Esophagus squamous epithelium (tissue), 5 donors: Measurements from ENCODE around the gene ARAP1. TPM values are rescaled to one million over a fixed set of nuclear protein-coding genes. Genes with fewer than 3 reads are reported as not detected.
"Not testable (repeated sequence)": the region's sequence is repeated elsewhere in the genome, so short reads cannot be mapped to it uniquely, and the experiment has no call there.

Experiments used
- DNase-seq: peaks from one replicate; lab custom pipeline; 2025; lab: John Stamatoyannopoulos, UW
- H3K27ac ChIP-seq, 4 donors: fragments of 200-600 bp; sonication (generic); one replicate each; pipeline ENCODE4 v1.5.1; 2016 to 2019; ENCODE audit warnings: mild to moderate bottlenecking in 1 of 4
- H3K27me3 ChIP-seq, 4 donors: fragments of 200-600 bp; sonication (generic); 1 replicate in 3 of 4; 2 replicates in 1 of 4; pipeline versions ENCODE4 v1.5.1 to v1.6.0; 2017 to 2021; ENCODE audit warnings: antibody characterized with exemption in 1 of 4
- H3K36me3 ChIP-seq, 3 donors: fragments of 200-600 bp; sonication (generic); one replicate each; pipeline ENCODE4 v1.5.1; 2016 to 2019
- H3K4me1 ChIP-seq, 3 donors: fragments of 200-600 bp; sonication (generic); one replicate each; pipeline ENCODE4 v1.5.1; 2017 to 2019
- H3K4me3 ChIP-seq, 4 donors: fragments of 200-600 bp; sonication (generic); 1 replicate in 3 of 4; 2 replicates in 1 of 4; pipeline ENCODE4 v1.5.1; 2016 to 2019; ENCODE audit warnings: mild to moderate bottlenecking in 2 of 4, moderate library complexity in 1 of 4
- H3K9me3 ChIP-seq, 3 donors: fragments of 200-600 bp; sonication (generic); one replicate each; pipeline ENCODE4 v1.5.1; 2016 to 2019
- CTCF ChIP-seq, 6 experiments: fragments of 450-650 bp in 4 of 6; fragments of 200-600 bp in 2 of 6; sonication (generic) in 2 of 6; IDR thresholded peaks; one replicate each; pipeline ENCODE4 v1.5.1; 2016 to 2019; ENCODE audit warnings: antibody characterized with exemption in 6 of 6, mild to moderate bottlenecking in 4 of 6, moderate library complexity in 4 of 6
- POLR2A ChIP-seq, 4 donors: fragments of 450-650 bp; IDR thresholded peaks; one replicate each; pipeline ENCODE4 v1.6.1; 2017; ENCODE audit warnings: antibody characterized with exemption in 4 of 4, mild to moderate bottlenecking in 4 of 4, moderate library complexity in 3 of 4
- WGBS, 2 donors: methylation state at CpG; one replicate each; pipeline ENCODE4 v1.1.5; 2018; 5-methylcytosine and 5-hydroxymethylcytosine counted together
- intact Hi-C: fragments of 100-400 bp; cut with DNase I; formaldehyde crosslinking; loops from one replicate; pipeline ENCODE4 v1.15.0; 2022
- total RNA-seq, 4 donors: library from RNA; depleted of rRNA; stranded (reverse); fragments of >200 nt; gene quantifications; one replicate each; pipeline ENCODE4 v1.1.0, GENCODE V29; 2016
- donor health status: DM: yes; HTN: yes; CAD: no.

The ARAP1 gene
- total RNA-seq, 4 donors from 2014 or later: 37.8 to 114 (median 70.6) TPM

- peak overlapping the region in 3 of 4 donors; percentile 63 to 73 (median 66) for H3K4me3 ChIP-seq
- peaks cover 14 to 32% (median 24%) of the 10 kb centered on the region in 3 donors for H3K4me1 ChIP-seq
- H3K27ac ChIP-seq: peak overlapping the region; percentile 83 to 95 (median 93)
- no peaks in the 10 kb centered on the region for H3K36me3 ChIP-seq
- no peaks in the 10 kb centered on the region for H3K27me3 ChIP-seq
- TF ChIP-seq CTCF (IDR thresholded peaks at IDR 0.05): no peak
- TF ChIP-seq POLR2A (IDR thresholded peaks at IDR 0.05): no peak
- intact Hi-C loops: loop anchor here (5.0 kb wide), 1 partner anchor 66 kb away; no protein-coding TSS in a partner anchor
- no peak for DNase-seq
- no peaks in the 10 kb centered on the region for H3K9me3 ChIP-seq
- WGBS, 2 donors: 56% methylated on average over 2 of the region's 2 CpGs
These were observed 40.8 kb upstream of the ARAP1 start for GRCh38 chr11:72793076-72793424.

- Histone ChIP-seq H3K9me3 (no peaks in the 10 kb centered on the region), H3K4me1 (peaks cover 14 to 34% (median 24%) of the 10 kb centered on the region in 3 donors), H3K4me3 (peak overlapping the region in 1 of 4 donors; percentile 73), H3K27me3 (no peaks in the 10 kb centered on the region), H3K36me3 (no peaks in the 10 kb centered on the region), H3K27ac (peak overlapping the region in 3 of 4 donors; percentile 93 to 95 (median 93))
- intact Hi-C loops: loop anchor here (5.0 kb wide), 1 partner anchor 65 kb away; no protein-coding TSS in a partner anchor
- WGBS, 2 donors: 100% methylated on average over 2 to 3 of the region's 3 CpGs
- no peak for DNase-seq
- TF ChIP-seq POLR2A (IDR thresholded peaks at IDR 0.05) (no peak), CTCF (IDR thresholded peaks at IDR 0.05) (no peak)
These were observed 40.3 kb upstream of the ARAP1 start for GRCh38 chr11:72792437-72793021.

- H3K4me1 ChIP-seq: peaks cover 14 to 43% (median 24%) of the 10 kb centered on the region in 3 donors
- intact Hi-C loops: loop anchor here (5.0 kb wide), 1 partner anchor 64 kb away; no protein-coding TSS in a partner anchor
- H3K27ac ChIP-seq: not testable (repeated sequence)
These were observed 39.0 kb upstream of the ARAP1 start for GRCh38 chr11:72791228-72791627.

GRCh38 chr11:72789493-72790131 is 37.4 kb upstream of the ARAP1 start:
- 80% methylated on average over 4 to 7 of the region's 10 CpGs for WGBS, 2 donors
- H3K27ac ChIP-seq: no peak overlapping the region
- no peaks in the 10 kb centered on the region for H3K27me3 ChIP-seq
- intact Hi-C loops: loop anchor here (5.0 kb wide), 1 partner anchor 62 kb away; no protein-coding TSS in a partner anchor
- DNase-seq: no peak
- no peaks in the 10 kb centered on the region for H3K9me3 ChIP-seq
- no peak overlapping the region for H3K4me3 ChIP-seq
- TF ChIP-seq CTCF (IDR thresholded peaks at IDR 0.05): no peak
- no peak for TF ChIP-seq POLR2A (IDR thresholded peaks at IDR 0.05)
- no peaks in the 10 kb centered on the region for H3K36me3 ChIP-seq
- peaks cover 11 to 44% (median 21%) of the 10 kb centered on the region in 3 donors for H3K4me1 ChIP-seq

More at GRCh38 chr11:72791228-72791627, 39.0 kb upstream of the ARAP1 start:
- H3K27me3 ChIP-seq, H3K36me3 ChIP-seq, DNase-seq, H3K4me3 ChIP-seq, H3K9me3 ChIP-seq: not testable (repeated sequence)
- WGBS, 2 donors: 75 to 78% methylated on average over 6 to 7 of the region's 7 CpGs

GRCh38 chr11:72788241-72788640 is 36.0 kb upstream of the ARAP1 start:
- 72 to 80% methylated on average over 6 of the region's 7 CpGs for WGBS, 2 donors
- intact Hi-C loops: no loop called here

More at GRCh38 chr11:72788241-72788640, 36.0 kb upstream of the ARAP1 start:
- Histone ChIP-seq H3K36me3 (no peaks in the 10 kb centered on the region), H3K4me3 (no peak overlapping the region), H3K27ac (no peak overlapping the region), H3K27me3 (no peaks in the 10 kb centered on the region), H3K4me1 (peaks cover 4 to 35% (median 13%) of the 10 kb centered on the region in 3 donors), H3K9me3 (no peaks in the 10 kb centered on the region)
- TF ChIP-seq CTCF (IDR thresholded peaks at IDR 0.05): no peak
- no peak for TF ChIP-seq POLR2A (IDR thresholded peaks at IDR 0.05)
- no peak for DNase-seq
